IPS-20b (cell line): ENCODE data around the gene NDUFB8.

ENCODE experiments used
- H3K27ac ChIP-seq: one replicate; pipeline ENCODE4 v1.5.1; 2013; ENCODE audit warnings: low read length
- H3K27me3 ChIP-seq: 2 replicates; pipeline ENCODE4 v1.6.1; 2013; ENCODE audit warnings: mild to moderate bottlenecking, low read length, inconsistent platforms; ENCODE audit not compliant: insufficient read depth
- H3K36me3 ChIP-seq: 2 replicates; pipeline ENCODE4 v1.6.1; 2013; ENCODE audit warnings: low read depth, mild to moderate bottlenecking, inconsistent platforms, low read length, moderate library complexity; ENCODE audit not compliant: insufficient read depth
- H3K4me1 ChIP-seq: 2 replicates; pipeline ENCODE4 v1.6.1; 2013; ENCODE audit warnings: mild to moderate bottlenecking, control low read depth, inconsistent platforms, low read length, moderate library complexity; ENCODE audit not compliant: insufficient read depth
- H3K4me3 ChIP-seq: 2 replicates; pipeline ENCODE4 v1.5.1; 2013; ENCODE audit warnings: mild to moderate bottlenecking, low read length, inconsistent platforms
- H3K9ac ChIP-seq: 2 replicates; pipeline ENCODE4 v1.6.1; 2013; ENCODE audit warnings: low read depth, mild to moderate bottlenecking, inconsistent platforms, low read length, moderate library complexity
- H3K9me3 ChIP-seq: 2 replicates; pipeline ENCODE4 v1.6.1; 2013; ENCODE audit warnings: mild to moderate bottlenecking, low read depth, low read length, inconsistent platforms; ENCODE audit not compliant: insufficient read depth

NDUFB8 gene

GRCh38 chr10:100518761-100519241 is 10.9 kb downstream of the NDUFB8 start:
- H3K9ac ChIP-seq: no peak overlapping the region
- no peaks in the 10 kb centered on the region for H3K4me1 ChIP-seq
- peak overlapping the region; percentile 58 for H3K4me3 ChIP-seq
- H3K36me3 ChIP-seq: peaks cover 12% of the 10 kb centered on the region; the same call in 1 of the 2 replicates
- H3K9me3 ChIP-seq: no peaks in the 10 kb centered on the region
- H3K27ac ChIP-seq: no peak overlapping the region
- peaks cover 42% of the 10 kb centered on the region for H3K27me3 ChIP-seq

- Histone ChIP-seq H3K9me3 (no peaks in the 10 kb centered on the region), H3K4me1 (no peaks in the 10 kb centered on the region), H3K27ac (no peak overlapping the region)
Measured at GRCh38 chr10:100516847-100517246, 12.8 kb downstream of the NDUFB8 start.

GRCh38 chr10:100515612-100516011 is 14.1 kb downstream of the NDUFB8 start:
- H3K9me3 ChIP-seq: no peaks in the 10 kb centered on the region
- H3K27me3 ChIP-seq: peaks cover 30% of the 10 kb centered on the region
- H3K4me3 ChIP-seq: no peak overlapping the region
- no peaks in the 10 kb centered on the region for H3K36me3 ChIP-seq
- no peak overlapping the region for H3K27ac ChIP-seq
- H3K9ac ChIP-seq: no peak overlapping the region
- H3K4me1 ChIP-seq: no peaks in the 10 kb centered on the region

More at GRCh38 chr10:100516847-100517246, 12.8 kb downstream of the NDUFB8 start:
- H3K9ac ChIP-seq: no peak overlapping the region
- H3K36me3 ChIP-seq: no peaks in the 10 kb centered on the region
- H3K27me3 ChIP-seq: peaks cover 39% of the 10 kb centered on the region
- H3K4me3 ChIP-seq: no peak overlapping the region

GRCh38 chr10:100510533-100511308 is 18.9 kb downstream of the NDUFB8 start:
- H3K9ac ChIP-seq: no peak overlapping the region
- H3K36me3 ChIP-seq: no peaks in the 10 kb centered on the region
- no peaks in the 10 kb centered on the region for H3K4me1 ChIP-seq
- H3K27ac ChIP-seq: no peak overlapping the region
- H3K27me3 ChIP-seq: peaks cover 11% of the 10 kb centered on the region; the same call in 1 of the 2 replicates
- no peak overlapping the region for H3K4me3 ChIP-seq
- no peaks in the 10 kb centered on the region for H3K9me3 ChIP-seq

- H3K9me3 ChIP-seq: no peaks in the 10 kb centered on the region
- H3K36me3 ChIP-seq: no peaks in the 10 kb centered on the region
- H3K4me1 ChIP-seq: no peaks in the 10 kb centered on the region
- no peak overlapping the region for H3K27ac ChIP-seq
- no peak overlapping the region for H3K4me3 ChIP-seq
- no peak overlapping the region for H3K9ac ChIP-seq
- H3K27me3 ChIP-seq: peaks cover 11% of the 10 kb centered on the region; the same call in 1 of the 2 replicates
Measured at GRCh38 chr10:100509241-100509840, 20.3 kb downstream of the NDUFB8 start.

GRCh38 chr10:100508691-100509150 is 20.9 kb downstream of the NDUFB8 start:
- H3K36me3 ChIP-seq: no peaks in the 10 kb centered on the region
- no peak overlapping the region for H3K27ac ChIP-seq
- H3K9me3 ChIP-seq: no peaks in the 10 kb centered on the region
- H3K4me1 ChIP-seq: no peaks in the 10 kb centered on the region
- H3K27me3 ChIP-seq: peaks cover 11% of the 10 kb centered on the region; the same call in 1 of the 2 replicates
- no peak overlapping the region for H3K4me3 ChIP-seq
- H3K9ac ChIP-seq: no peak overlapping the region

- Histone ChIP-seq H3K9ac (no peak overlapping the region), H3K9me3 (no peaks in the 10 kb centered on the region), H3K27ac (no peak overlapping the region), H3K27me3 (peaks cover 11% of the 10 kb centered on the region; the same call in 1 of the 2 replicates), H3K4me1 (no peaks in the 10 kb centered on the region), H3K36me3 (no peaks in the 10 kb centered on the region), H3K4me3 (no peak overlapping the region)
Measured at GRCh38 chr10:100508266-100508665, 21.4 kb downstream of the NDUFB8 start.

- Histone ChIP-seq H3K9ac (no peak overlapping the region), H3K36me3 (no peaks in the 10 kb centered on the region), H3K27ac (no peak overlapping the region), H3K4me3 (no peak overlapping the region), H3K4me1 (no peaks in the 10 kb centered on the region), H3K27me3 (peaks cover 11% of the 10 kb centered on the region; the same call in 1 of the 2 replicates), H3K9me3 (no peaks in the 10 kb centered on the region)
Measured at GRCh38 chr10:100507357-100507732, 22.3 kb downstream of the NDUFB8 start.

GRCh38 chr10:100506596-100507356 is 22.9 kb downstream of the NDUFB8 start:
- Histone ChIP-seq H3K4me1 (no peaks in the 10 kb centered on the region), H3K36me3 (no peaks in the 10 kb centered on the region), H3K27ac (no peak overlapping the region), H3K27me3 (peaks cover 11% of the 10 kb centered on the region; the same call in 1 of the 2 replicates), H3K9me3 (no peaks in the 10 kb centered on the region), H3K4me3 (no peak overlapping the region), H3K9ac (no peak overlapping the region)

GRCh38 chr10:100505164-100505563 is 24.5 kb downstream of the NDUFB8 start:
- H3K9me3 ChIP-seq: no peaks in the 10 kb centered on the region
- no peak overlapping the region for H3K4me3 ChIP-seq
- peaks cover 16% of the 10 kb centered on the region; the same call in 1 of the 2 replicates for H3K27me3 ChIP-seq
- no peaks in the 10 kb centered on the region for H3K4me1 ChIP-seq
- H3K9ac ChIP-seq: no peak overlapping the region
- no peak overlapping the region for H3K27ac ChIP-seq
- no peaks in the 10 kb centered on the region for H3K36me3 ChIP-seq

GRCh38 chr10:100504096-100504495 is 25.6 kb downstream of the NDUFB8 start:
- H3K4me1 ChIP-seq: no peaks in the 10 kb centered on the region
- no peaks in the 10 kb centered on the region for H3K9me3 ChIP-seq
- no peak overlapping the region for H3K9ac ChIP-seq
- H3K27ac ChIP-seq: no peak overlapping the region
- H3K36me3 ChIP-seq: no peaks in the 10 kb centered on the region
- H3K4me3 ChIP-seq: no peak overlapping the region
- peaks cover 16% of the 10 kb centered on the region; the same call in 1 of the 2 replicates for H3K27me3 ChIP-seq
